ENCODE measurements around the gene TKFC.

TKFC gene

DNA sequence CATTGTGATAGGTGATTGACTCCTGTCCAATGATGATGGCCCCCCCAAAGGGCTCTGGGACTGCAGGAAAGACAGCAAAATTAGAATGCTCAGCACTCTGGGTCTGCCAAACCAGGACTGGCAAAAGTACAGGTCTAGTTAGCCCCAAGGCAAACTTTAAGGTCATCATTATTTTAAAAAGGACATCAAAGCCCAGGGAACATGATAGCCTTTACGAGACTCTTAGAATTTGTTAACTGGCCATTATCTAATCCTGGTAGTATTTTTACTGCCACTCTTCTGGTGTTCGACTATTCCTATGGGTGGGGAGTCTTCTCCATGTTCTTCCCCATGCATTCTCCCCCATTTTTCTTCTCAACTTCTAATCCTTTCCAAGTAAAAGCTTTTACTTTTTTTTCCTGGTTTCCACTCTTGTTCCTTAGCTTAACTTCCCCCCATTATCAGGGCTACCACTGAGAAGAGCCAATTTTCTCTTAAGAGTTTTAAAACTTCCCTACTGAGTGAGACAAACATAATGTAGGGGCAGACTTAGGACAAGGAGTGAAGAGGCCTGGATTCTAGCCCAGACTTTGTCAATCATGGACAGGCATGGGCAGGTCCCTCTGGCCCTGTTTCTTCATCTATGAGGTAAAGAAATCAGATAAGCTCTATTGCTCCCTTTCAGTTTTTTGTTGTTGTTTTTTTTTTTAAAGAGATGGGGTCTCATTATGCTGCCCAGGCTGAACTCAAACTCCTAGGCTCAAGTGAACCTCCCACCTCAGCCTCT, 7.2 kb upstream of the TKFC start (continued):
- TF ChIP-seq, protein P1, sequence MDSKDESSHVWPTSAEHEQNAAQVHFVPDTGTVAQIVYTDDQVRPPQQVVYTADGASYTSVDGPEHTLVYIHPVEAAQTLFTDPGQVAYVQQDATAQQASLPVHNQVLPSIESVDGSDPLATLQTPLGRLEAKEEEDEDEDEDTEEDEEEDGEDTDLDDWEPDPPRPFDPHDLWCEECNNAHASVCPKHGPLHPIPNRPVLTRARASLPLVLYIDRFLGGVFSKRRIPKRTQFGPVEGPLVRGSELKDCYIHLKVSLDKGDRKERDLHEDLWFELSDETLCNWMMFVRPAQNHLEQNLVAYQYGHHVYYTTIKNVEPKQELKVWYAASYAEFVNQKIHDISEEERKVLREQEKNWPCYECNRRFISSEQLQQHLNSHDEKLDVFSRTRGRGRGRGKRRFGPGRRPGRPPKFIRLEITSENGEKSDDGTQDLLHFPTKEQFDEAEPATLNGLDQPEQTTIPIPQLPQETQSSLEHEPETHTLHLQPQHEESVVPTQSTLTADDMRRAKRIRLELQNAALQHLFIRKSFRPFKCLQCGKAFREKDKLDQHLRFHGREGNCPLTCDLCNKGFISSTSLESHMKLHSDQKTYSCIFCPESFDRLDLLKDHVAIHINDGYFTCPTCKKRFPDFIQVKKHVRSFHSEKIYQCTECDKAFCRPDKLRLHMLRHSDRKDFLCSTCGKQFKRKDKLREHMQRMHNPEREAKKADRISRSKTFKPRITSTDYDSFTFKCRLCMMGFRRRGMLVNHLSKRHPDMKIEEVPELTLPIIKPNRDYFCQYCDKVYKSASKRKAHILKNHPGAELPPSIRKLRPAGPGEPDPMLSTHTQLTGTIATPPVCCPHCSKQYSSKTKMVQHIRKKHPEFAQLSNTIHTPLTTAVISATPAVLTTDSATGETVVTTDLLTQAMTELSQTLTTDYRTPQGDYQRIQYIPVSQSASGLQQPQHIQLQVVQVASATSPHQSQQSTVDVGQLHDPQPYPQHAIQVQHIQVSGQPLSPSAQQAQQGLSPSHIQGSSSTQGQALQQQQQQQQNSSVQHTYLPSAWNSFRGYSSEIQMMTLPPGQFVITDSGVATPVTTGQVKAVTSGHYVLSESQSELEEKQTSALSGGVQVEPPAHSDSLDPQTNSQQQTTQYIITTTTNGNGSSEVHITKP (tag by site-specific recombination; IDR thresholded peaks at IDR 0.05), result peak; percentile 82
- TF ChIP-seq, protein P2, sequence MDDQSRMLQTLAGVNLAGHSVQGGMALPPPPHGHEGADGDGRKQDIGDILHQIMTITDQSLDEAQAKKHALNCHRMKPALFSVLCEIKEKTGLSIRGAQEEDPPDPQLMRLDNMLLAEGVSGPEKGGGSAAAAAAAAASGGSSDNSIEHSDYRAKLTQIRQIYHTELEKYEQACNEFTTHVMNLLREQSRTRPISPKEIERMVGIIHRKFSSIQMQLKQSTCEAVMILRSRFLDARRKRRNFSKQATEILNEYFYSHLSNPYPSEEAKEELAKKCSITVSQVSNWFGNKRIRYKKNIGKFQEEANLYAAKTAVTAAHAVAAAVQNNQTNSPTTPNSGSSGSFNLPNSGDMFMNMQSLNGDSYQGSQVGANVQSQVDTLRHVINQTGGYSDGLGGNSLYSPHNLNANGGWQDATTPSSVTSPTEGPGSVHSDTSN (CRISPR knock-in tag; IDR thresholded peaks at IDR 0.05), result no peak
- TF ChIP-seq ZNF544 (tag by site-specific recombination; IDR thresholded peaks at IDR 0.05) (no peak), OSR2 (tag by site-specific recombination; IDR thresholded peaks at IDR 0.05) (peak; percentile 77; the same call in 1 of the 2 replicates), GLI2 (tag by site-specific recombination; IDR thresholded peaks at IDR 0.05; ENCODE audit: borderline replicate concordance, low read depth) (no peak), ZNF768 (tag by site-specific recombination; IDR thresholded peaks at IDR 0.05) (no peak), ZNF37A (tag by site-specific recombination; IDR thresholded peaks at IDR 0.05) (no peak), KLF16 (tag by site-specific recombination; IDR thresholded peaks at IDR 0.05) (no peak), YY1 (tag by site-specific recombination; IDR thresholded peaks at IDR 0.05) (no peak)
- TF ChIP-seq, protein P3, sequence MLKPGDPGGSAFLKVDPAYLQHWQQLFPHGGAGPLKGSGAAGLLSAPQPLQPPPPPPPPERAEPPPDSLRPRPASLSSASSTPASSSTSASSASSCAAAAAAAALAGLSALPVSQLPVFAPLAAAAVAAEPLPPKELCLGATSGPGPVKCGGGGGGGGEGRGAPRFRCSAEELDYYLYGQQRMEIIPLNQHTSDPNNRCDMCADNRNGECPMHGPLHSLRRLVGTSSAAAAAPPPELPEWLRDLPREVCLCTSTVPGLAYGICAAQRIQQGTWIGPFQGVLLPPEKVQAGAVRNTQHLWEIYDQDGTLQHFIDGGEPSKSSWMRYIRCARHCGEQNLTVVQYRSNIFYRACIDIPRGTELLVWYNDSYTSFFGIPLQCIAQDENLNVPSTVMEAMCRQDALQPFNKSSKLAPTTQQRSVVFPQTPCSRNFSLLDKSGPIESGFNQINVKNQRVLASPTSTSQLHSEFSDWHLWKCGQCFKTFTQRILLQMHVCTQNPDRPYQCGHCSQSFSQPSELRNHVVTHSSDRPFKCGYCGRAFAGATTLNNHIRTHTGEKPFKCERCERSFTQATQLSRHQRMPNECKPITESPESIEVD (tag by site-specific recombination; IDR thresholded peaks at IDR 0.05), result 0 out of 2 replicates have a peak, but pooled peaks have one; percentile 12

DNA sequence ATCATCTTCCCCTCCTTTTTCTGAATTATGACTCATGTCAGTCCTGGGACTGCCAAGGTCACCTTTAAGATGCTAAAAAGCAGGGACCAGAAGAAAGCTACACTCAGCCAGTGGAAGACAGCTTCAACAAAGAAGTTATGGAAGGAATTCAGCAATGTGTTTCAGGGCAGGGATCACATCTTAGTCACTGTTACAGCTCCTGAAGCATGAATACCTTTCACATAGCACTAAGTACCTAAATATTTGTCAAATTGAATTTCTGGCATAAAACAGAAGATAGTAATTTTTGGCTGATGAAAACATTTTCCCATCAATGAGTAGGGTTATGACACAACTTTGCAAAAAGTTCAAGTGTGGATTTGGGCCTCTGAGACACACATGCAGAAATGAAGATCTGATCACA, 5.4 kb upstream of the TKFC start:
- H3K4me1 ChIP-seq (ENCODE audit: control insufficient read depth, insufficient read depth, low read length), result no peaks in the 10 kb centered on the region
- no peak overlapping the region for H3K27ac ChIP-seq (ENCODE audit: extremely low read depth, low read depth, low read length)
- POLR2A ChIA-PET, result interaction anchor here (1.2 kb wide), 1 partner anchor 34 kb away, joined by 4 read pairs; the partner anchor contains the start of genes CYB561A3 and TMEM138
- CTCF ChIA-PET, result interaction anchor here (0.9 to 2.7 kb wide), 2 partner anchors 9 to 59 kb away, joined by 3 to 10 read pairs; no protein-coding TSS in a partner anchor
- H3K36me3 ChIP-seq (ENCODE audit: control insufficient read depth in 2 of 2, insufficient read depth in 1 of 2, low read length in 2 of 2), result peaks cover 20 to 84% of the 10 kb centered on the region in 2 experiments
- no peak overlapping the region for H3K4me3 ChIP-seq (ENCODE audit: low read depth, low read length)
- H3K9me3 ChIP-seq (ENCODE audit: control insufficient read depth, insufficient read depth, low read depth, low read length), result no peaks in the 10 kb centered on the region
- TF ChIP-seq, protein P4, sequence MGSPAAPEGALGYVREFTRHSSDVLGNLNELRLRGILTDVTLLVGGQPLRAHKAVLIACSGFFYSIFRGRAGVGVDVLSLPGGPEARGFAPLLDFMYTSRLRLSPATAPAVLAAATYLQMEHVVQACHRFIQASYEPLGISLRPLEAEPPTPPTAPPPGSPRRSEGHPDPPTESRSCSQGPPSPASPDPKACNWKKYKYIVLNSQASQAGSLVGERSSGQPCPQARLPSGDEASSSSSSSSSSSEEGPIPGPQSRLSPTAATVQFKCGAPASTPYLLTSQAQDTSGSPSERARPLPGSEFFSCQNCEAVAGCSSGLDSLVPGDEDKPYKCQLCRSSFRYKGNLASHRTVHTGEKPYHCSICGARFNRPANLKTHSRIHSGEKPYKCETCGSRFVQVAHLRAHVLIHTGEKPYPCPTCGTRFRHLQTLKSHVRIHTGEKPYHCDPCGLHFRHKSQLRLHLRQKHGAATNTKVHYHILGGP (tag by site-specific recombination; IDR thresholded peaks at IDR 0.05), result no peak
- no peak for TF ChIP-seq ZNF654 (tag by site-specific recombination; IDR thresholded peaks at IDR 0.05; ENCODE audit: low read depth)
- TF ChIP-seq GLIS1 (tag by site-specific recombination; IDR thresholded peaks at IDR 0.05), result no peak
- no peak for TF ChIP-seq ZNF133 (tag by site-specific recombination; IDR thresholded peaks at IDR 0.05)
- TF ChIP-seq ZSCAN30 (tag by site-specific recombination; IDR thresholded peaks at IDR 0.05), result no peak
- TF ChIP-seq, protein P5, sequence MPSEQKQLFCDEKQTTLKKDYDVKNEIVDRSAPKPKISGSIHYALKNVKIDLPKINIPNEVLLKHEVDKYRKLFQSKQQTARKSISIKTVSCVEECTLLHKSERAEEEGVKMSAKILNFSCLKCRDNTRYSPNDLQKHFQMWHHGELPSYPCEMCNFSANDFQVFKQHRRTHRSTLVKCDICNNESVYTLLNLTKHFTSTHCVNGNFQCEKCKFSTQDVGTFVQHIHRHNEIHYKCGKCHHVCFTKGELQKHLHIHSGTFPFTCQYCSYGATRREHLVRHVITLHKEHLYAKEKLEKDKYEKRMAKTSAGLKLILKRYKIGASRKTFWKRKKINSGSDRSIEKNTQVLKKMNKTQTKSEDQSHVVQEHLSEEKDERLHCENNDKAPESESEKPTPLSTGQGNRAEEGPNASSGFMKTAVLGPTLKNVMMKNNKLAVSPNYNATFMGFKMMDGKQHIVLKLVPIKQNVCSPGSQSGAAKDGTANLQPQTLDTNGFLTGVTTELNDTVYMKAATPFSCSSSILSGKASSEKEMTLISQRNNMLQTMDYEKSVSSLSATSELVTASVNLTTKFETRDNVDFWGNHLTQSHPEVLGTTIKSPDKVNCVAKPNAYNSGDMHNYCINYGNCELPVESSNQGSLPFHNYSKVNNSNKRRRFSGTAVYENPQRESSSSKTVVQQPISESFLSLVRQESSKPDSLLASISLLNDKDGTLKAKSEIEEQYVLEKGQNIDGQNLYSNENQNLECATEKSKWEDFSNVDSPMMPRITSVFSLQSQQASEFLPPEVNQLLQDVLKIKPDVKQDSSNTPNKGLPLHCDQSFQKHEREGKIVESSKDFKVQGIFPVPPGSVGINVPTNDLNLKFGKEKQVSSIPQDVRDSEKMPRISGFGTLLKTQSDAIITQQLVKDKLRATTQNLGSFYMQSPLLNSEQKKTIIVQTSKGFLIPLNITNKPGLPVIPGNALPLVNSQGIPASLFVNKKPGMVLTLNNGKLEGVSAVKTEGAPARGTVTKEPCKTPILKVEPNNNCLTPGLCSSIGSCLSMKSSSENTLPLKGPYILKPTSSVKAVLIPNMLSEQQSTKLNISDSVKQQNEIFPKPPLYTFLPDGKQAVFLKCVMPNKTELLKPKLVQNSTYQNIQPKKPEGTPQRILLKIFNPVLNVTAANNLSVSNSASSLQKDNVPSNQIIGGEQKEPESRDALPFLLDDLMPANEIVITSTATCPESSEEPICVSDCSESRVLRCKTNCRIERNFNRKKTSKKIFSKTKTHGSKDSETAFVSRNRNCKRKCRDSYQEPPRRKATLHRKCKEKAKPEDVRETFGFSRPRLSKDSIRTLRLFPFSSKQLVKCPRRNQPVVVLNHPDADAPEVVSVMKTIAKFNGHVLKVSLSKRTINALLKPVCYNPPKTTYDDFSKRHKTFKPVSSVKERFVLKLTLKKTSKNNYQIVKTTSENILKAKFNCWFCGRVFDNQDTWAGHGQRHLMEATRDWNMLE (tag by site-specific recombination; conservative IDR thresholded peaks at IDR 0.05; ENCODE audit: low read depth), result no peak
- TF ChIP-seq ZNF660 (tag by site-specific recombination; IDR thresholded peaks at IDR 0.05), result no peak
- TF ChIP-seq ZNF2 (tag by site-specific recombination; IDR thresholded peaks at IDR 0.05), result no peak
- no peak for TF ChIP-seq SP7 (tag by site-specific recombination; IDR thresholded peaks at IDR 0.05)
- no peak for TF ChIP-seq ZBTB21 (tag by site-specific recombination; IDR thresholded peaks at IDR 0.05)
- TF ChIP-seq ZNF112 (tag by site-specific recombination; IDR thresholded peaks at IDR 0.05), result no peak
- TF ChIP-seq, protein P6, sequence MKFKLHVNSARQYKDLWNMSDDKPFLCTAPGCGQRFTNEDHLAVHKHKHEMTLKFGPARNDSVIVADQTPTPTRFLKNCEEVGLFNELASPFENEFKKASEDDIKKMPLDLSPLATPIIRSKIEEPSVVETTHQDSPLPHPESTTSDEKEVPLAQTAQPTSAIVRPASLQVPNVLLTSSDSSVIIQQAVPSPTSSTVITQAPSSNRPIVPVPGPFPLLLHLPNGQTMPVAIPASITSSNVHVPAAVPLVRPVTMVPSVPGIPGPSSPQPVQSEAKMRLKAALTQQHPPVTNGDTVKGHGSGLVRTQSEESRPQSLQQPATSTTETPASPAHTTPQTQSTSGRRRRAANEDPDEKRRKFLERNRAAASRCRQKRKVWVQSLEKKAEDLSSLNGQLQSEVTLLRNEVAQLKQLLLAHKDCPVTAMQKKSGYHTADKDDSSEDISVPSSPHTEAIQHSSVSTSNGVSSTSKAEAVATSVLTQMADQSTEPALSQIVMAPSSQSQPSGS (tag by site-specific recombination; IDR thresholded peaks at IDR 0.05; ENCODE audit: low read depth), result no peak

Measured in HEK293 (cell line).